Right hindlimb (tissue), 1 donor: ENCODE results near the gene FAM193B.
"Not testable (repeated sequence)": the region's sequence is repeated elsewhere in the genome, so short reads cannot be mapped to it uniquely, and the experiment has no call there.

ENCODE experiments used
- DNase-seq: peaks from one replicate; pipeline ENCODE4 v3.0.0-alpha.2; 2018

Gene FAM193B

DNA sequence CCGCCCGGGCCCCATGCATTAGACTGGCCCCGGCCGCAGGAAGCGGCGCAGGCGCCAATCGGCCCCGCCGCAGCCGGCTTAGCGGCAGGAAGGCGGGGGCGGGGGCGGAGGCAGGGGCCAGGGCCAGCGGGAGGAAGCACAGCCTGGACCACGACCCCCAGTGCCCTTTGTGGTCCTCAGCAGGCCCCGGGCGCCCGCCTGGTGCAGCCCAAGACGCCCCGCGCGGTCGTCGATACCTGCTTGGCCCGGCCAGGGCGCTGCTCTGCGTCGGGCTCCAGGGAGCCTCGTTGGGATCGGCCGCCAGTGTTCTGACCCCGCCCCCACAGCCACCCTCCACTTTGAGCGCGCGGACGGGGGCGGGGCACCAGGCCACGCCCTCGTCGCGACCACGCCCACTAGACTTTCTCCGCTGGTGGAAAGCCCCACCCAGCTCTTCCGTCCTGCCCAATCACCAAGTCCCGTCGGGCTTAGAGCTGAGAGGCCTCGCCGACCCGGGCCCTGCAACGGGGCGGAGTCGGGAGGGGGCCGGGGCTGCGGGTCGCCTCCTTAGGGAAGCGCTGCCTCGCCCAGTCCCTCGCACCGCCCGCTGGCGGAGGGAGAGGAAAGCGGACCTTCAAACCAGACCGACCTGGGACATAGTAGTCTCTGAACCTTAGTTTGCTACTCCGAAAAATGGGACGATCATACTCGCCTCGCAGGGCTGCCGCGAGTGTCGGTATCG is 56.9 kb downstream of the FAM193B start, which contains the start of gene PDLIM7:
Gene PDLIM7, minus strand, starts transcription at position 313 of the 721 bp plus-strand sequence. CDS start 1,092 bp downstream, outside the sequence.
- peak; percentile 97 for DNase-seq

DNA sequence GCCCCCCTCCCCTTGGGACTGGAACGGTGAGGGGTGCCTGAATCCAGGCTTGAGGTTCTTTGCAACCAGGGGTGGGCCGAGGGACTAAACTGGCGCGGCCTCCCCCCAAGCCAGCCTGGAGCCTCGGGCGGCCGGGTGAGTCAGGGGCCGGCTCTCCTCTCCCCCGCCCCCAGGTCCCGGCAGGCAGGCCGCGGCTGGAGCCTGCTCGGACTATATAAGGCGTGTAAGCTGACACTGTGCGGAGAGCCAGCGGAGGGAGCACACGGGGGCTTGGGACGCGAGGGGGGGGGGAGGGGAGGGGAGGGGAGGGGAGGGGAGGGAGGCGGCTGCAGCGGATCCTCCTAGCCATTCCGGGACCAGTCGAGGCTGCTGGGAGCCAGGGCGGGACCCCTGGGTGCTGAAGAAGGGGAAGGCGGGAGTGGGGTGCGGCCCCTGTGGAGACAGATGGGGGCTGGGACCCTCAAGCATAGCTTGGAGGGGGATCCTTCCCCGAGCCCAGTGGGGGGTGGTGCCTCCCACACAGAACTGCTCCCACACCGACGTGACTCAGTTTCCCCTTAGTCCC is 57.6 kb downstream of the FAM193B start:
- peak; percentile 95 for DNase-seq

DNA sequence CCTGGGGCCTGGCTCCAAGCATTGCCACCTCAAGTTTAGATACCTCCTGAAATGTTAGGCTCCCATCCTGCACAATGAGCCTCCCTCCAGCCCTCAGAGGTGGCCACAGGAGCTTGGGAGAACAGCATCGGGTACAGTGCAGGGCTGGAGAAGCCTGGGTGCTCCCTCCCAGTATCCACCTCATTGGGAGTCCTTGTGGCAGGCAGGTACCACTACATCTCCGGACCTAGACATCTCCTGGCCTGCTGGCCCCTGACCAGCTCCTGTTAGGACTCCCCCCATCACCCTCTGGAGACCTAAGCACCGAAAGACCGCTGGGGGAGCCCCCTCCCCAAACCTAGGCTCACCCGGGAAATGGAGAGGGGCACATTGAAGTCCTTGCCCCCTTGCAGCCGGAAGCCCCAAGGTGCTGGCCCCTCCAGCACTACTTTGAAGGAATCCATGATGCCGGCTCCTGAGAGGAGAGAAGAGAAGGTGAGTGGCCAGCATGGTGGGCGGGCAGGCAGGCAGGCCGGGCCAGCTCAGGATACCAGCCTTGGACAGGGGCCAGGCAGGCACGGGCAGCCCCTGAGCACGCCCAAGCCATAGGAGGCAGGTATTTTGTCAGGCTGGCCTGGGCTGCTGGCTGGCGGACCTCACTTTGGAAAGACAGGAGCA is 58.2 kb downstream of the FAM193B start:
- no peak for DNase-seq

DNA sequence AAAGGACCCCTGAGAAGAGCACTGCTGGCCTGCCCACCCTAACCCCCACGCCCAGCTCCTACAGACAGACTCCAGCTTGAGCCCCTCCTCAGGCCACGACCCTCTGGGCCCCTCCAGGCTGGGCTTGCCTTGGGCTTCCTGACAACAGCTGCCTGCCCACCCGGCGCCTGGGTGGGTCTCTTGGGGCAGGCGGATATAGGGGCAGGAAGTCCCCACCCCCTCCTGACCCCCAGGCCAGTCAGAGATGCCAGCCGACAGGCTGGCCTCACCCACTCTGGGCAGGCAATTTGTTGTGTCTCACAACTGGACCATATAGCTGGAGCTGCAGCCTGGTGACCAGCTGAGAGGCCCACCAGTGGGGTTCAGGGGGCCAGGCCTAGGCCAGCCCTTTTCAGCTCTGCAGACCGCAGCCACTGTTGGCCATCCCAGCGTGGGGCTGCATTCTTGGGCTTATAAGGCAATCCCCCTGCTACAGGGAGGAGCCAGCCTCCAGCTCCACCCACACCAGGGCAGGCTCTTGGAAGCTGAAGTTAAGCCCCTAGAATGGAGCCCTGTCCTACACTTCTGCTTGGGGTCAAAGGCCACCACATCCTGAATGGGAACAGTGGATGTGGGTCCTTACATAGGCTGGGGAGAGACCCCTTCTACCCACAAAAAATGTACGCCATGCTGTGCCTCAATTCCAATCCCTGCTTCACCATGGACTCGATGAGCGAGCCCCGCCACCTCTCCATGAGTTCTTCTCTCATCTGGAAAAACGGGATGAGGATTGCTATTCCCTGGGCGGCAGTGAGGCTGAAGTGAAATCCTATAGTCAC is 58.9 kb downstream of the FAM193B start:
- peak; percentile 93 for DNase-seq

DNA sequence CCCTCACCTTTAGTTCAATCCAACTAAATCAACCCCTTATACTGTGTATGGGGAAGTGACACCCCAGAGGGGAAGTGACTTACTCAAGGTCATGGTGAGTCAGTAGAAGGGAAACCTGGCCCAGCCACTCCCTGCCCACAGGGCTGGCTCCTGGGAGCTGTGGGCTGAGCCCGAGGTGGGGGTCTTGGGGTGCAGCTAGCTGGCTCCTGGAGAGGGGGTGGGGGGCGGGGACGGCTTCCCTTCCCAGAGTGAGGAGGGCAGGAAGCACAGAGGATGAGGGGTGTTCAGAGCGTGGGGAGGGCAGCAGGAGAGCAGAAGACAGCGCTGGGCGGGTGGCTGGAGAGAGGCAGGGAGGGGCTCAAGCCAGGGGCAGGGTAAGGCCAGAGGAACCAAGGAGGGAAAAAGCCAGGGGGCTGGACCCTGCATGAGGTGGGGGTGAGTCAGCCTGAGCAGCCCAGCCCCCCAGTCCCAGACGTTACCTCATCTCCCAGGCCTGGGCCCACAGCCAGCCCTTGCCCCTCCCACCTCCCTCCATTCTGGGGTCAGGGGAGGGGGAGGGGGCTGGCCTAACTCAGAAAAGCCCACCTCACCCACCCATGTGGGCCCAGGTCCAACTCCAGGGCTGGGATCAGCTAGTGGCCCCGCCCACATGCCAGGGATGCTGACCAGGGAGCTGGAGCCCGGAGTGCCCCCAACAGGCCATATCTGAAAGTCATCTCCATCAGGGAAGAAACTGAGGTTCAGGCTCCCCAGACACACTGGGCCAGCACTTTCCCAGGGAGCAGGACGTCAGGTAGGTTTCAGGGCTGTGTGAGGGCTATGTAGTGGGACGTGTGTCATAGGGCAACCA is 59.8 kb downstream of the FAM193B start:
- peak; percentile 92 for DNase-seq

DNA sequence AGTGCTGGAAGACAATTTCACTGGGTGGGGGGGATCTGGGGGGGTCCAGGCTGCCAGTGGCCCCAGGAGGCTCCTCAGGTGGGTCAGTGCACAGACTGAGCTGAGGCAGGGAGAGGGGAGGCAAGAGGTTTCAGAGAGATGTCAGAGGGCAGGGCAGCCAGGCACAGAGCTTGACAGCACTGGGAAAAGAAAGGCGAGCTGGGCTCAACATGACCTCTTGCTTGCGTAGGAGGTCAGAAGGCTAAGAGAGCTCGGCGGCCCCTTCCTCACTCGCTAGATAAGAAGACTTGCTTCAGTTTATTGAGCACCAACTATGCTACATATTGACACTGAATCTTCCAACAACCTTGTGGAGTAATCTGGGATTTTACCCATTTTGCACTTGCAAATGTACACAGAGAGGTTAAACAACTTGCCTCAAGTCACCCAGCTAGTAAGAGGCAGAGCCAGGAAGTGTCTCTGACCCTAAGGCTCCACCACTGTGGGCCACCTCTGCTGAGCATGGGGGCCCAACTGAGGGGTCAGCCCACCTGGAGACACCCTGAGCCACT is 60.5 kb downstream of the FAM193B start:
- no peak for DNase-seq

DNA sequence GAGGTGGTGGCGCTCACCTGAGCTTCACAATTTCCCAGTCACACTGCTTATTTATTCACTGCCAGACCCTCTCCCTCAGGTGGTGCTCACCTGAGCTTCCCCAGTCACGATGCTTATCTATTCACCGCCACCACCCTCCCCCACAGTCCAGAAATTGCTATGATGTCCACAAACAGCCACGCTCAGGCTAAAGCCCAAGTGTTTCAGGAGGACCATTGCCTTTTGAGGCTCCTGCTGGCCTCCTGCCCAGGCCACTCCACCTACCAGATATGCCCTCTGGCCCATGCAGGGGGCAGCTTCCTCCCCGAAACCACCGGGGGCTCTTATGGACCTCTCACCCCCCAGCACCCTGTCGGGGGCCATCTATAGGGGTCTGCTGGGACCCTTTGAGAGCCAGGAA is 61.5 kb downstream of the FAM193B start:
- no peak for DNase-seq

DNA sequence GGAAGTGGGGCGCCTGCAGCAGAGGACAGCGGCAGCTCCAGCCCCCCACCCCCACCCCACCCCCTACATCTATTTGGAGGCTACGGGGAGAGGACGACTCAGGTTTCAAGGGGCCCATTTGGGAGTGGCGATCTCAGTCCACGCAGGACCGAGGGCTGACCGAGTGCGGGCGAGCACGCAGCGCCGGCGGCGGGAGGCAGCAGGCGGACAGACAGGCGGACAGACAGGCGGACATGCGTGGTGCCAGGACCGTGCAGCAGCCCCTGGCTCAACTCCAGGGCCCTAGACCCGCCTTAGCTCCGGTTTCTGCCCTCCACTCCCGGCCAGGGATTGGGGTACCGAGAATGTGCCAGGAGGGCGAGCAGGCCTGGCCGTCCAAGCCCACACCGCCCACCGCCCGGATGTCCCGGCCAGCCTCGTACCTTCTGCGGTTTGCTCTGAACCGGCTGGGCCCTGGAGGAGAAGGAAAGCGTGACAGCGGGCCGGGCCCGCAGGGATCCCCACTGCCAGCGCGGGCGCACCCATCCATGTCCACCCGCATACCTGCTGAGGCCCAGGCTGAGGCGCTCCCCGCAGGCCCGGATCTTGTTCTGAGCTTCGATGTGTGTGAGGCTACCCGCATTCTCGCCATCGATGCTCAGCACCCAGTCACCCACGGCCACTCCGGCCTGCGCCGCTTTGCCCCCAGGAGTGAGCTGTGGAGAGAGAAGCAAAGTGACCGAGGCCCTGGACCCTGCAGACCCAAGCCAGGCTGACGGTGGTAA is 62.2 kb downstream of the FAM193B start:
- DNase-seq = no peak

DNA sequence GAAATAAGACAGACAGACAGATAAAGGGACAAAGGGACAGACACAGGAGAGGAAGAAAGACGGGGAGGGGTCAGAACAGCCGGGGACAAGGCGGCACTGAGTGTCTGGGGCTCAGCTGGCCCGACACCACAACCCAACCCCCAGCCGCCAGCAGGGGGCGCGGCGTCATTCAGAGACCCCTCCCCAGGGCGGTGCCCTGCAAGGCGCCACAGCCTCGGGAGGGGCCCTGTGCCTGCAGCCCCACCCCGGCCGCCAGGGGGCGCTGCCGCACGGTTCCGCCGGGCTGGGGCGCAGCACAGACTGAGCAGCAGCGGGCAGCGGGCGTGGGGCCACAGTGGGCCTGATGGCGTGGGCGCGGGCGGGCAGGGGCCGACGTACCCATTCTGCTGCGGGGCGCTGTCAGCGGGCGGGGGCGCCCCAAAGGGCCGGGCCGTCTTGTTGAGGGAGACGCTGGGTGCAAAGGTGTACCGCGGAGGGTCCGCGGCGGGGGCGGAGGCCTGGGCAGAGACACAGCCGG is 62.9 kb downstream of the FAM193B start:
- DNase-seq = peak; percentile 77

DNA sequence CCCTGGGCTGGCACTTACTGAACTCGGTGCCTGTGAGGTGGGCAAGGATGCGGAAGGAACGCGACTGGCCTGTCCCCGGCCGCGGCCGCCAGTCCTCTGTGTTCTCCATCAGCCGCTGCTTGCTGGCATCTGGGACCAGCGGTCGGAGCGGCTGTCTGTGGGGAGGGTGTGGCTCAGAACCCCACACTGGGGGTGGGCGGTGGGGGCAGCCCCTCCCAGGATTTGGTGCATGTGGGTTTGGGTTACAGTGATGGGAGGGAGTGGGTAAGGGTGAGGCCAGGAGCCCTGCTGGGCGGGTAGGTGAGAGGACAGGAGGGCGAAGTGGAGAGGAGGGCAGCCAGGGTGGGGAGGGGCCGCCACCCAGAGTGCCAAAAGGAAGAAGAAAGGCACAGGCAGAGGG is 63.4 kb downstream of the FAM193B start:
- DNase-seq = no peak

DNA sequence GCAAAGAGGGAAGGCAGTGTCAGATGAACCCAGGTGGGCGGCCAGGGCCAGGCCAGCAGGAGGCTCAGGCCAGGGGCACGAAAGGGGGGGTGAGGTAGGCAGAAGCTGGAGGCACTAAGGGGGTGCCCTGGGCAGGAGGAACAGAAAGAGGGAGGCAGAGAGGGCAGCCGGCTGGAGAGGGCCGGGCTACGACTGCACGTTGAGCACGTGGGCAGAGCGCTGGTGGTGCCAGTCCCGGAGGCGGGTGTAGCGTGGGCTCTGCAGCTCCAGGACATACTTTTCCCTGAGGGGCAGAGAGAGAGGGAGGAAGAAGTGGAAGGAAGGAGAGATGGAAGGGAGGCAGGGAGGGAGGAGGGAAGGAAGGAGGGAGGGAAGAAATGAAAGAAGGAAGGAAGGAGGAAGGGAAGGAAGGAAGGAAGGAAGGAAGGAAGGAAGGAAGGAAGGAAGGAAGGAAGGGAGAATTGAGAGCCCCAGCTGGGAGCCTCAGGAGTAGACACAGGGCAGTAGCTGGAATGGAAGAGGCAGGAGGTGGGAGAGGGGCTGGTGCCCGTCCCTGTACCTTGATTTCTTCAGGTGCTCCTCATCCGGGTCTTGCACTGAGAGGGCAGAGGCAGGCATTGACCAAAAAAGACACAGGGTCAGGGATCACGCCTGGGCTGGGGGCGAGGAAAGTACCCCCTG is 63.9 kb downstream of the FAM193B start:
- no peak for DNase-seq

DNA sequence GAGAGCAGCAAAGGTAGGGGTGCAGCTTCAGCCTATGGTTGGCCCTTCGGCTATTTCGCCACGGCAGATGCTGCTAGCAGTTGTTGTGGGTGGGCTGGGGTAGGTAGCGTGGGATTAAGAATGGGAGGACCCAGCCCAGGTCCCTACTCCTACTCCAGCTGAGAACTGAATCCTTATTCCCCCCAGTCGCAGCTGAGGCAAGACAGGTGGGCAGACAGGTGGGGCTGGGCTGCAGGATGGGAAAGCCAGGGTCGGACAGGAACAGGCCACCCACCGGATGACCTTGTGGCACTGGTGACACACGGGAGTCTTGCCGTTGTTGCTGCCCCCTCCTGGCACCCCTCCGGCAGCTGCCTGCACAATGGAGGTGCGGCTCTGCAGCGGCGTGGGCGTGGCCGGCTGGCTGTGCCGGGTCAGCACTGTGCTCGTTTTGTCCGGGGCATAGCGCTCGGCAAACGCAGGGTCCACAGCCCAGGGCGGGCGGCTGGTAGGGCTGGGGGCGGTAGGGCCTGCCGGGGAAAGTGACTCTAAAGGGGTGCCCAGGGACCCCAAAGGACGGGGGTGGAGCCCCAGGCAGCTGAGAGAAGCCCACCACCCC is 65.1 kb downstream of the FAM193B start:
- DNase-seq = no peak

DNA sequence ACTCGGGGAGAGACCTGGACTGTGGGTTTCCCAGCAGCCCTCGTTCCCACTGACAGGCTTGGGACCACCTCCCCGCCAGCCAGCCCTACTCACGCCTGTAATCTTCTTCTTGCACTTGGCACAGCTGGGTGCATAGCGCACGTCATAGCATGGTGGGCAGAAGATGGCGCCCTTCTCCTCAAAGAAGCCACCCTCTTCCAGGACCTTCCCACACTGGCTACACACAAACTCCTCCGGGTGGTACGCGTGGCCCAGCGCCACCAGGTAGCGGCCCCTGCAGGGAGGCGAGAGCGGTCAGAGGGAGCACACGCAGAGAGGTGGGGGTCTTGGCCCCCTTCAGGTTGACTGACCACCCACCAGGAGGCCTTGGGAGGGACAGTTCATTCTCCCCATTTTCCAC is 66.4 kb downstream of the FAM193B start:
- DNase-seq = no peak

DNA sequence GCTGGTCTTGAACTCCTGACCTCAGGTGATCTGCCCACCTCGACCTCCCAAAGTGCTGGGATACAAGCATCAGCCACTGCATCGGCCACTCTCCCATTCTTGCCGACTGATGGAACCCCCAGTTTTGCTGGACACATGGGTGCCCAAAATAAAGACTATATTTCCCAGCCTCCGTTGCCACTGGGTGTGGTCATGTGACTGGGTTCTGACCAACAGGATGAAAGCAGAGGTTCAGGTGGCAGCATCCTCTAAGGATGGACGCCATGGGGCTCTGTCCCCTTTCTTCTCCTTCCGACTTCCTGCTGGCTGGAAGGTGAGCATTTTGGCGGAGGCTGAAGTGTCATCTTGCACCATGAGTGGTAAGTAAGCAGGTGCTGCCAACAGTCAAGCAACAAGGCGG is 67.2 kb downstream of the FAM193B start:
- no peak for DNase-seq

DNA sequence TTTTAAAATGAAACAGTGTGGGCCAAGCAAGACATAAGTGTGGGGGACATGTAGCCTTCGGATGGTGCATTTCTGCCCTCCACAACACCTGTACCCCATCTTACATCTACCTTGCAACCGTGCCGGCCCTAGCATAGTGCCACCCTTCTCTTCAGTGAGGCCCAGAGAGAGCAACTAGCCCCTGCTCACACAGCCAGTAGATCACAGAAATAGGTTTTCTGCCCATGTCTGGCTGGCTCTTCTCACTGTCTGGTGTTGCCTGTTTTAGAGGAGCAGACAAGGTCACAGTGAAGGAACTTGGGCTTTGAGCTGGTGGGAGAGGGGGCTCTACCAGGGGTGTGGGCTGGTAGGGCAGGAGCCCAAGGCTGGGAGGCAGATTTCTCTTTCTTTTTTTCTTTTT is 68.1 kb downstream of the FAM193B start:
- DNase-seq = no peak

DNA sequence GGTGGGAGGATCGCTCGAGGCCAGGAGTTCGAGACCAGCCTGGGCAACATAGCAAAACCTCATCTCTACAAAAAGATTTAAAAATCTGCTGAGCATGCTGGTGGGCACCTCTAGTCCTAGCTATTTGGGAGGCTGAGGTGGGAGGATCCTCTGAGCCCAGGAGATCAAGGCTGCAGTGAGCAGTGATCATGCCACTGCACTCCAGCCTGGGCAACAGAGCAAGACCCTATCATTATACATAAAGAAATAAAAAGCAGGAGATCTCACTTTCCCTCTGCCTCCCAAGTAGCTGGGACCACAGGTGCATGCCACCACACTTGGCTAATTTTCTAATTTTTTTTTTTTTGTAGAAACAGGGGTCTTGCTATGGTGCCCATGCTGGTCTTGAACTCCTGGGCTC is 68.6 kb downstream of the FAM193B start:
- DNase-seq = not testable (repeated sequence)

DNA sequence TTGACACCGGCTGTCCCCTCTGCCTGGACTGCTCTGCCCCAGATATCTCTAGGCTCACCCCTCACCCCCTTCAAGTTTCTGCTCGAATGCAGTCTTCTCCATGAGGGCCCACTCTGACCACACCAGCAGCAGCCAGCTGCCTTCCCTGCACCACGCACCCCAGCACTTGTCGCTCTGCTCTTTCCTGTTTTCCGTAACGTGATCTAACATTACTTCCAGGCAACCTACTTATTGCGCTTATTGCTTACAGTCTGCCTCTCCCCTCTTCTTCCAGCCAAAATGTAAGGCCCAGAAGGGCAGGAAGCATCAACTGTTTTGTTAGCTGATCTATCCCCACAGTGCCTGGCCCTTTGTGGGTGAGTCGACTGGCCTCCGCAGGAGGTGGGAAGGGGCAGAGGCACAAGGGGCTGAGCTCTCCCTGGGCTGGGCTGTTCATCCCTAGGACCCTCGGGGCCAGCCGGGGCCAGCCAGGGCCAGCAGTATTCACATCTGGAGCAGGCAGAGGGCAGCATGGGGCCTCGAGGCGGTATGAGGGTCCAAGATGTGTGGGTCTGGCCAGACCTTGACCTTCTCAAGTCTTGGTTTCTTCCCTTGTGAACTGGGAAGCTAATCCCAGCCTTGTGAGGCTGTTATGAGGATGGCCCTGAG is 69.3 kb downstream of the FAM193B start:
- DNase-seq = no peak

DNA sequence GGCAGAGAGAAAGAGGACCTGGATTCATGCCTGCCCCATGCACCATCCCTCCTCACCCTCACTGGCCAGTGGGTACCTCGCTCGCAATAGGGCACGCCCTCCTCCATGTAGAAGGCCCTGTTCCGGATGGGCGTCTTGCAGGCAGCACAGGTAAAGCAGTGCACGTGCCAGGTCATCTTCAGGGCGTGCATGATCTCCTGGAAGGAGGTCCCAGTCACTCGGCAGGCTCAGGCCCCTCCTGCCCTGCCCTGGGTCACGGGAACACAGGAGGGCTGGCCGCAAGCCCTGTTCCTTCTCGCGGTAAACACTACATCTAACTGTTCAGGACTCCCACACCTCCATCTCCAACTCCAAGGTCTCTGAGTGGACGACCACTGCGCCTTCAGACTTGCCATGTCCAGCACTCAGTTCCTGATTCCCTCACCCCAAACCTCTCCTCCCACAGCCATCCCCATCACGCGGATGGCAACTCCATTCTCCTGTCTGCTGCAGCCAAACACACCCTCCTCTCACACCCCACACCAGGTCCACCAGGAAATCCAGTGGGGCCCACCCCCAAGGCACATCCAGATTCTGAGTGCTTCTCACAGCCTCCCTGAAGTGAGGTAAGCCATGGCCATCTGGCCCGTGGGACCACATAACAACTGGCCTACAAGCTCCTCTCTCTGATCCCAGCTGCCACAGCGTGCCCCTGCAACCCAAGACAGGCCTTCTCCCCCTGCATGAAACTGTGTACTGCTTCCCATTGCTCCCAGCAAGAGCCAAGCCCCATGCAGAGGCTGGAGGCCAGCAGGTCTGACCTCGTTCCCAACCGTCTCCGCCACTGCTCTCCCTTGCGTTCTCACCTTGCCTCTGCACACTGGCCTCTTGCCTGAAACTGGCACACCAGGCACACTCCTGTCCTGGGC is 70.1 kb downstream of the FAM193B start:
- no peak for DNase-seq
